ENCODE results near the gene PARP8. TPM values are rescaled to one million over a fixed set of nuclear protein-coding genes. Genes with fewer than 3 reads are reported as not detected.

The PARP8 gene
- total RNA-seq, 1 experiment from 2014 or later = 23.2 TPM

- TF ChIP-seq MLX (CRISPR knock-in tag; IDR thresholded peaks at IDR 0.05) (no peak), IRF2 (CRISPR knock-in tag; IDR thresholded peaks at IDR 0.05; ENCODE audit: borderline replicate concordance, low read depth) (no peak), ZSCAN18 (CRISPR knock-in tag; IDR thresholded peaks at IDR 0.05) (no peak), TP53 (CRISPR knock-in tag; IDR thresholded peaks at IDR 0.05) (no peak), NFE2L1 (CRISPR knock-in tag; IDR thresholded peaks at IDR 0.05) (no peak), ZBTB21 (CRISPR knock-in tag; IDR thresholded peaks at IDR 0.05; ENCODE audit: borderline replicate concordance) (no peak)
- TF ChIP-seq, protein P1, sequence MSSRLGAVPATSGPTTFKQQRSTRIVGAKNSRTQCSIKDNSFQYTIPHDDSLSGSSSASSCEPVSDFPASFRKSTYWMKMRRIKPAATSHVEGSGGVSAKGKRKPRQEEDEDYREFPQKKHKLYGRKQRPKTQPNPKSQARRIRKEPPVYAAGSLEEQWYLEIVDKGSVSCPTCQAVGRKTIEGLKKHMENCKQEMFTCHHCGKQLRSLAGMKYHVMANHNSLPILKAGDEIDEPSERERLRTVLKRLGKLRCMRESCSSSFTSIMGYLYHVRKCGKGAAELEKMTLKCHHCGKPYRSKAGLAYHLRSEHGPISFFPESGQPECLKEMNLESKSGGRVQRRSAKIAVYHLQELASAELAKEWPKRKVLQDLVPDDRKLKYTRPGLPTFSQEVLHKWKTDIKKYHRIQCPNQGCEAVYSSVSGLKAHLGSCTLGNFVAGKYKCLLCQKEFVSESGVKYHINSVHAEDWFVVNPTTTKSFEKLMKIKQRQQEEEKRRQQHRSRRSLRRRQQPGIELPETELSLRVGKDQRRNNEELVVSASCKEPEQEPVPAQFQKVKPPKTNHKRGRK (CRISPR knock-in tag; IDR thresholded peaks at IDR 0.05; ENCODE audit: borderline replicate concordance) = no peak
Measured at GRCh38 chr5:50853151-50853550, 186.7 kb downstream of the PARP8 start (continued).

GRCh38 chr5:50854082-50854481 is 187.6 kb downstream of the PARP8 start:
- ATAC-seq (no peak), DNase-seq (ENCODE audit: low spot score) (no peak)
- POLR2A ChIA-PET = no interaction called here
- H3K36me3 Mint-ChIP-seq = no peaks in the 10 kb centered on the region
- TF ChIP-seq NFATC4 (CRISPR knock-in tag; IDR thresholded peaks at IDR 0.05) = no peak
- no peak for TF ChIP-seq ESRRA (CRISPR knock-in tag; IDR thresholded peaks at IDR 0.05; ENCODE audit: borderline replicate concordance)
- no peak for TF ChIP-seq CREB1 (CRISPR knock-in tag; IDR thresholded peaks at IDR 0.05)
- H3K4me3 Mint-ChIP-seq = no peak overlapping the region
- no peaks in the 10 kb centered on the region for H3K9me3 Mint-ChIP-seq
- no peaks in the 10 kb centered on the region for H3K4me1 Mint-ChIP-seq
- CTCF ChIA-PET = no interaction called here
- H3K27ac Mint-ChIP-seq = no peak overlapping the region
- H3K27me3 Mint-ChIP-seq (ENCODE audit: low read depth) = no peaks in the 10 kb centered on the region

DNA sequence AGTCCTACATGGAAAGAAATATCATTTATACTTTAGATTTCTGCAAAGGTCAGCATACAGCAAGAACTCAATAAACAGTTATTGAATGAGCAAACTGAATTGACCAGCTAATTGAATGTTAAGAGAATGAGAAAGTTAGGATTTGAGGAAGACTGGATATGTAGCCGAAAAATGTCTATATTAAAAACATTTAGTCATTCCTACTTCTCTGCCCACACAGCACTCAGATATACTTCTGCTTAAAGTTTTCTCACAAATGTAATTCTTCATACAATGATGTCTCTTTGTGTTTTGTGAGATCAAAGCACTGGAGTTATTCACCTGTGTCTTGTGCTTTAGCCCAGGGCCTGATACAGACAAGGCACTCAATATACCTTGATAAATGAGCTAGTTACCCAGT is 188.6 kb downstream of the PARP8 start:
- CTCF ChIA-PET = no interaction called here
- TF ChIP-seq, protein P2, sequence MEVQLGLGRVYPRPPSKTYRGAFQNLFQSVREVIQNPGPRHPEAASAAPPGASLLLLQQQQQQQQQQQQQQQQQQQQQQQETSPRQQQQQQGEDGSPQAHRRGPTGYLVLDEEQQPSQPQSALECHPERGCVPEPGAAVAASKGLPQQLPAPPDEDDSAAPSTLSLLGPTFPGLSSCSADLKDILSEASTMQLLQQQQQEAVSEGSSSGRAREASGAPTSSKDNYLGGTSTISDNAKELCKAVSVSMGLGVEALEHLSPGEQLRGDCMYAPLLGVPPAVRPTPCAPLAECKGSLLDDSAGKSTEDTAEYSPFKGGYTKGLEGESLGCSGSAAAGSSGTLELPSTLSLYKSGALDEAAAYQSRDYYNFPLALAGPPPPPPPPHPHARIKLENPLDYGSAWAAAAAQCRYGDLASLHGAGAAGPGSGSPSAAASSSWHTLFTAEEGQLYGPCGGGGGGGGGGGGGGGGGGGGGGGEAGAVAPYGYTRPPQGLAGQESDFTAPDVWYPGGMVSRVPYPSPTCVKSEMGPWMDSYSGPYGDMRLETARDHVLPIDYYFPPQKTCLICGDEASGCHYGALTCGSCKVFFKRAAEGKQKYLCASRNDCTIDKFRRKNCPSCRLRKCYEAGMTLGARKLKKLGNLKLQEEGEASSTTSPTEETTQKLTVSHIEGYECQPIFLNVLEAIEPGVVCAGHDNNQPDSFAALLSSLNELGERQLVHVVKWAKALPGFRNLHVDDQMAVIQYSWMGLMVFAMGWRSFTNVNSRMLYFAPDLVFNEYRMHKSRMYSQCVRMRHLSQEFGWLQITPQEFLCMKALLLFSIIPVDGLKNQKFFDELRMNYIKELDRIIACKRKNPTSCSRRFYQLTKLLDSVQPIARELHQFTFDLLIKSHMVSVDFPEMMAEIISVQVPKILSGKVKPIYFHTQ (CRISPR knock-in tag; IDR thresholded peaks at IDR 0.05) = no peak
- TF ChIP-seq JUN (CRISPR knock-in tag; IDR thresholded peaks at IDR 0.05) (no peak), HMGA2 (CRISPR knock-in tag; IDR thresholded peaks at IDR 0.05) (no peak), NR3C1 (CRISPR knock-in tag; conservative IDR thresholded peaks at IDR 0.05; ENCODE audit: low read depth) (no peak), NR2C2 (CRISPR knock-in tag; IDR thresholded peaks at IDR 0.05) (no peak), MXD4 (CRISPR knock-in tag; IDR thresholded peaks at IDR 0.05; ENCODE audit: borderline replicate concordance) (no peak)
- TF ChIP-seq, protein P3, sequence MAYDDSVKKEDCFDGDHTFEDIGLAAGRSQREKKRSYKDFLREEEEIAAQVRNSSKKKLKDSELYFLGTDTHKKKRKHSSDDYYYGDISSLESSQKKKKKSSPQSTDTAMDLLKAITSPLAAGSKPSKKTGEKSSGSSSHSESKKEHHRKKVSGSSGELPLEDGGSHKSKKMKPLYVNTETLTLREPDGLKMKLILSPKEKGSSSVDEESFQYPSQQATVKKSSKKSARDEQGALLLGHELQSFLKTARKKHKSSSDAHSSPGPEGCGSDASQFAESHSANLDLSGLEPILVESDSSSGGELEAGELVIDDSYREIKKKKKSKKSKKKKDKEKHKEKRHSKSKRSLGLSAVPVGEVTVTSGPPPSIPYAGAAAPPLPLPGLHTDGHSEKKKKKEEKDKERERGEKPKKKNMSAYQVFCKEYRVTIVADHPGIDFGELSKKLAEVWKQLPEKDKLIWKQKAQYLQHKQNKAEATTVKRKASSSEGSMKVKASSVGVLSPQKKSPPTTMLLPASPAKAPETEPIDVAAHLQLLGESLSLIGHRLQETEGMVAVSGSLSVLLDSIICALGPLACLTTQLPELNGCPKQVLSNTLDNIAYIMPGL (CRISPR knock-in tag; IDR thresholded peaks at IDR 0.05) = no peak

More for the DNA sequence above, 188.6 kb downstream of the PARP8 start:
- H3K4me3 Mint-ChIP-seq = no peak overlapping the region
- no peaks in the 10 kb centered on the region for H3K36me3 Mint-ChIP-seq
- ATAC-seq = no peak
- DNase-seq (ENCODE audit: low spot score) = no peak
- H3K9me3 Mint-ChIP-seq = no peaks in the 10 kb centered on the region
- peaks cover 3% of the 10 kb centered on the region for H3K4me1 Mint-ChIP-seq
- H3K27ac Mint-ChIP-seq = no peak overlapping the region
- no peaks in the 10 kb centered on the region for H3K27me3 Mint-ChIP-seq (ENCODE audit: low read depth)
- POLR2A ChIA-PET = no interaction called here

All from WTC11 (cell line).